Esophagus squamous epithelium (tissue), 5 donors: ENCODE measurements around the gene PDE5A. TPM values are rescaled to one million over a fixed set of nuclear protein-coding genes. Genes with fewer than 3 reads are reported as not detected.

Source experiments
- DNase-seq: peaks from one replicate; lab custom pipeline; 2025; lab: John Stamatoyannopoulos, UW
- H3K27ac ChIP-seq, 4 donors: fragments of 200-600 bp; sonication (generic); one replicate each; pipeline ENCODE4 v1.5.1; 2016 to 2019; ENCODE audit warnings: mild to moderate bottlenecking in 1 of 4
- H3K27me3 ChIP-seq, 4 donors: fragments of 200-600 bp; sonication (generic); 1 replicate in 3 of 4; 2 replicates in 1 of 4; pipeline versions ENCODE4 v1.5.1 to v1.6.0; 2017 to 2021; ENCODE audit warnings: antibody characterized with exemption in 1 of 4
- H3K36me3 ChIP-seq, 3 donors: fragments of 200-600 bp; sonication (generic); one replicate each; pipeline ENCODE4 v1.5.1; 2016 to 2019
- H3K4me1 ChIP-seq, 3 donors: fragments of 200-600 bp; sonication (generic); one replicate each; pipeline ENCODE4 v1.5.1; 2017 to 2019
- H3K4me3 ChIP-seq, 4 donors: fragments of 200-600 bp; sonication (generic); 1 replicate in 3 of 4; 2 replicates in 1 of 4; pipeline ENCODE4 v1.5.1; 2016 to 2019; ENCODE audit warnings: mild to moderate bottlenecking in 2 of 4, moderate library complexity in 1 of 4
- H3K9me3 ChIP-seq, 3 donors: fragments of 200-600 bp; sonication (generic); one replicate each; pipeline ENCODE4 v1.5.1; 2016 to 2019
- CTCF ChIP-seq, 6 experiments: fragments of 450-650 bp in 4 of 6; fragments of 200-600 bp in 2 of 6; sonication (generic) in 2 of 6; IDR thresholded peaks; one replicate each; pipeline ENCODE4 v1.5.1; 2016 to 2019; ENCODE audit warnings: antibody characterized with exemption in 6 of 6, mild to moderate bottlenecking in 4 of 6, moderate library complexity in 4 of 6
- POLR2A ChIP-seq, 4 donors: fragments of 450-650 bp; IDR thresholded peaks; one replicate each; pipeline ENCODE4 v1.6.1; 2017; ENCODE audit warnings: antibody characterized with exemption in 4 of 4, mild to moderate bottlenecking in 4 of 4, moderate library complexity in 3 of 4
- WGBS, 2 donors: methylation state at CpG; one replicate each; pipeline ENCODE4 v1.1.5; 2018; 5-methylcytosine and 5-hydroxymethylcytosine counted together
- intact Hi-C: fragments of 100-400 bp; cut with DNase I; formaldehyde crosslinking; loops from one replicate; pipeline ENCODE4 v1.15.0; 2022
- total RNA-seq, 4 donors: library from RNA; depleted of rRNA; stranded (reverse); fragments of >200 nt; gene quantifications; one replicate each; pipeline ENCODE4 v1.1.0, GENCODE V29; 2016
- donor health status: DM: yes; HTN: yes; CAD: no.

Gene PDE5A
- total RNA-seq, 4 donors from 2014 or later = 1.9 to 26.7 (median 6.0) TPM

- intact Hi-C loops = no loop called here
Measured at GRCh38 chr4:119480331-119480730, 148.3 kb downstream of the PDE5A start.

DNA sequence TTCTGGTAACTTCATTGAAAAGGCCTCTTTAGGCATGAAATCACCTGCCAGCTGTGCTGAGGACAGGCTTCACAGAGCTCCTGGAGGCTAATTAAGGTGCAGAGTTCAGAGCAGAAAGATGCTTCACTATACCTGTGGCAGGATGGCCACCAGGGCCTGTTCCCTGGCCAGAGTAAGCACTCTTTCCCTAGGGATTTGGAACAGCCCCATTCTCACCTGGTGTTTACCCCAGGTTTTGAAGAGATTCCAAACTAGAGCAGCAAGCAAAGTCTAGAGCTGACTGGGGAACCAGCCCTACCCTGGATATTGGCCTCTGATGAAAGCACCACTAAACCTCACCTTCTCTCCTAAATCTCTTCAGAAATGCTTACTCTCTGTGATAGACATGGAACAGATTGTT, 148.8 kb downstream of the PDE5A start:
- Histone ChIP-seq H3K27me3 (no peaks in the 10 kb centered on the region), H3K36me3 (peaks cover 0 to 60% (median 4%) of the 10 kb centered on the region in 3 donors), H3K4me3 (no peak overlapping the region), H3K9me3 (no peaks in the 10 kb centered on the region), H3K27ac (no peak overlapping the region), H3K4me1 (no peaks in the 10 kb centered on the region)
- intact Hi-C loops = no loop called here
- TF ChIP-seq POLR2A (IDR thresholded peaks at IDR 0.05) (no peak), CTCF (IDR thresholded peaks at IDR 0.05) (no peak)
- no peak for DNase-seq

More at GRCh38 chr4:119480331-119480730, 148.3 kb downstream of the PDE5A start:
- Histone ChIP-seq H3K4me1 (no peaks in the 10 kb centered on the region), H3K36me3 (peaks cover 0 to 55% (median 4%) of the 10 kb centered on the region in 3 donors), H3K4me3 (no peak overlapping the region), H3K9me3 (peaks cover 0 to under 1% (median 0%) of the 10 kb centered on the region in 3 donors), H3K27me3 (no peaks in the 10 kb centered on the region), H3K27ac (no peak overlapping the region)
- no peak for DNase-seq
- WGBS, 2 donors = 94 to 100% methylated on average over 1 of the region's 1 CpG
- TF ChIP-seq POLR2A (IDR thresholded peaks at IDR 0.05) (no peak), CTCF (IDR thresholded peaks at IDR 0.05) (no peak)

GRCh38 chr4:119479180-119479808, 149.3 kb downstream of the PDE5A start:
- H3K4me3 ChIP-seq = no peak overlapping the region
- WGBS, 2 donors = 94 to 100% methylated on average over 2 of the region's 2 CpGs
- no peaks in the 10 kb centered on the region for H3K4me1 ChIP-seq
- DNase-seq = no peak
- intact Hi-C loops = no loop called here
- no peaks in the 10 kb centered on the region for H3K9me3 ChIP-seq
- H3K27me3 ChIP-seq = no peaks in the 10 kb centered on the region
- no peak for TF ChIP-seq POLR2A (IDR thresholded peaks at IDR 0.05)
- no peak overlapping the region for H3K27ac ChIP-seq
- peaks cover 0 to 61% (median 4%) of the 10 kb centered on the region in 3 donors for H3K36me3 ChIP-seq

DNA sequence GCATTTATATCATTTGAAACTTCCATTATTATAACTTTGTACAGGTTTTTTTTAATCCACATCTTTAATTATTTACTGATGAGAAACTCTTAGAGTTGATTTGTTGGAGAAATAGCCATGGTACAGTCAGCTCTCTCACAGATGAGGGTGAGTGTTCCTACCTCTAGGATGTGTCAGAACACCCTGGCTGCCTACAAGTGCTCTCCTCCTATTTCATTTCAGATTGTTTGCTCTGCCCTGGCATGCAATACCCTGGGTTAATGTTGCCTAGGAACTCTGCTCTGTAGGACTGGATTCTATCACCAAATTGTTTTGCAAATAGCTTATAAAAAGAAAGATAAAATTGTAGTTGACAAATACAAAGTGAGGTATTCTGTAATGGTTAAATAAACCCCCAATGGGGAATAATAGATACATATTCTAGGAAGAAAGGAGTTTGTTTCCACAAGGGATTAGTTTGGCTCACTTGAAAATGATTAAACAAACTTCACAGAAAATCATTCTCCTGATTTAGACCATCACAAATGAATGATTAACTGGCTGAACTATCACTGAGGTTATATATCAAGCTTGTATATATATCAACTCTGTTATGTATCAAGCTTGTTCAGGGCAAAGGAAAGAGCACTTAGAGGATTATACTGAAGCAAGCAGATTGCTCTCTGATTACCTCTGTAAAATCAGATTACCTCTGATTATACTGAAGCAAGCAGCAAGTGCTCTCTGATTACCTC, 150.0 kb downstream of the PDE5A start:
- Histone ChIP-seq H3K4me3 (no peak overlapping the region), H3K27ac (no peak overlapping the region), H3K27me3 (no peaks in the 10 kb centered on the region), H3K9me3 (no peaks in the 10 kb centered on the region), H3K4me1 (no peaks in the 10 kb centered on the region), H3K36me3 (peaks cover 0 to 68% (median 4%) of the 10 kb centered on the region in 3 donors)
- TF ChIP-seq POLR2A (IDR thresholded peaks at IDR 0.05) (no peak), CTCF (IDR thresholded peaks at IDR 0.05) (no peak)
- DNase-seq = no peak
- intact Hi-C loops = no loop called here

- Histone ChIP-seq H3K4me3 (no peak overlapping the region), H3K27ac (no peak overlapping the region), H3K4me1 (no peaks in the 10 kb centered on the region), H3K36me3 (peaks cover 0 to 73% (median 4%) of the 10 kb centered on the region in 3 donors), H3K9me3 (no peaks in the 10 kb centered on the region), H3K27me3 (no peaks in the 10 kb centered on the region)
- intact Hi-C loops = no loop called here
- TF ChIP-seq POLR2A (IDR thresholded peaks at IDR 0.05) (no peak), CTCF (IDR thresholded peaks at IDR 0.05) (no peak)
- DNase-seq = no peak
Measured at GRCh38 chr4:119477412-119478053, 151.1 kb downstream of the PDE5A start.
